ENCODE results near the gene KANK2. TPM values are rescaled to one million over a fixed set of nuclear protein-coding genes. Genes with fewer than 3 reads are reported as not detected.
A peak's percentile ranks its signal among the peaks of the same experiment; 100 is the strongest.

Gene KANK2
- total and polyA plus RNA-seq, 2 of the 13 experiments (the other 11 are each of a cell fraction or from before 2014, with no cell fraction given): 5.7 to 12.9 TPM

DNA sequence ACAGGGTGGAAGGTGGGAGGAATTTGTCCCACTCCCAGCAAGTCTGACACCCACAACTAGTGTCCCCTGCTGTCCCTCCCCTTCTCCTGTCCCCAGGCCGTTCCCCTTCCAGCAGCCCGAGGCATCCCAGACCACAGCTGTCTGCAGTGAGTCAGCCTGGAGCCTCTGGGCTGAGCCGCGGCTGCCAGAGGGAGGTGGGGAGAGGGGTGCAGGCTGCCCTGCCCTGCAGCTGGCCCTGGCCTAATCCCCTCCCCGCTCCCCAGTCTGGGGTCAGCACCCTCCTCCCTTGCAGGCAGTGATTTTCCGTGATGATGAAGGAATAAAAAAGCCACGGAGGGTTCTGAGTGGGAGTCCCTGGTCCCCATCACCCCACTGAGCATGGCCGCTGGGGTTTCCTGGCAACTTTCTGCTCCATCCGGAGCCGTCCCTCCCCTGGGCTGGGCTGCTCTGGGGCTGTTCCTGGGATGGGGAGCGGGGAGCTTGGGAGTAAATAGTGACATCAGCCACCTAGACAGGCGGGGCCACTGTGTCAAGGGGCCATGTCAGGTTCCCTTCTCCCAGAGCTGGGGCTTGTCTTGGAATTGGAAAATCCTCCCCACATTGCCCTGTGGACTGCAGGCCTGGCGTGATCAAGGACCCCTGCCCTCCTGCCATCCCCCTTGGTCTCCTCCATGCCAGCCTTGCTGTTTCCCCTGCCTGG, 58.6 kb downstream of the KANK2 start (continued):
- TF ChIP-seq ZNF878 (CRISPR knock-in tag; IDR thresholded peaks at IDR 0.05) (no peak), NKX3-1 (CRISPR knock-in tag; IDR thresholded peaks at IDR 0.05) (no peak), ZNF329 (CRISPR knock-in tag; IDR thresholded peaks at IDR 0.05; ENCODE audit: low read depth) (peak; percentile 100), FIP1L1 (IDR thresholded peaks at IDR 0.05; ENCODE audit: borderline replicate concordance, insufficient read depth, low read depth, low read length) (no peak), ZNF383 (CRISPR knock-in tag; IDR thresholded peaks at IDR 0.05; ENCODE audit: borderline replicate concordance) (peak; percentile 58; the same call in 1 of the 2 replicates), SIN3A (IDR thresholded peaks at IDR 0.05; ENCODE audit: borderline replicate concordance, low read depth, low read length) (no peak), ADNP (CRISPR knock-in tag; IDR thresholded peaks at IDR 0.05) (no peak), ZNF766 (CRISPR knock-in tag; IDR thresholded peaks at IDR 0.05; ENCODE audit: borderline replicate concordance) (no peak), PPARG (CRISPR knock-in tag; conservative IDR thresholded peaks at IDR 0.05) (no peak), KLF12 (CRISPR knock-in tag; IDR thresholded peaks at IDR 0.05; ENCODE audit: borderline replicate concordance) (no peak), SAFB2 (CRISPR knock-in tag; IDR thresholded peaks at IDR 0.05; ENCODE audit: borderline replicate concordance, low read depth) (no peak), FOXA1 (IDR thresholded peaks at IDR 0.05) (no peak), FOXA1 (CRISPR knock-in tag; IDR thresholded peaks at IDR 0.05) (peak; percentile 47), DNMT1 (CRISPR knock-in tag; IDR thresholded peaks at IDR 0.05) (no peak), FOSL2 (CRISPR knock-in tag; IDR thresholded peaks at IDR 0.05) (peak; percentile 75), ZBTB7A (CRISPR knock-in tag; IDR thresholded peaks at IDR 0.05) (no peak)
- TF ChIP-seq, protein P1, sequence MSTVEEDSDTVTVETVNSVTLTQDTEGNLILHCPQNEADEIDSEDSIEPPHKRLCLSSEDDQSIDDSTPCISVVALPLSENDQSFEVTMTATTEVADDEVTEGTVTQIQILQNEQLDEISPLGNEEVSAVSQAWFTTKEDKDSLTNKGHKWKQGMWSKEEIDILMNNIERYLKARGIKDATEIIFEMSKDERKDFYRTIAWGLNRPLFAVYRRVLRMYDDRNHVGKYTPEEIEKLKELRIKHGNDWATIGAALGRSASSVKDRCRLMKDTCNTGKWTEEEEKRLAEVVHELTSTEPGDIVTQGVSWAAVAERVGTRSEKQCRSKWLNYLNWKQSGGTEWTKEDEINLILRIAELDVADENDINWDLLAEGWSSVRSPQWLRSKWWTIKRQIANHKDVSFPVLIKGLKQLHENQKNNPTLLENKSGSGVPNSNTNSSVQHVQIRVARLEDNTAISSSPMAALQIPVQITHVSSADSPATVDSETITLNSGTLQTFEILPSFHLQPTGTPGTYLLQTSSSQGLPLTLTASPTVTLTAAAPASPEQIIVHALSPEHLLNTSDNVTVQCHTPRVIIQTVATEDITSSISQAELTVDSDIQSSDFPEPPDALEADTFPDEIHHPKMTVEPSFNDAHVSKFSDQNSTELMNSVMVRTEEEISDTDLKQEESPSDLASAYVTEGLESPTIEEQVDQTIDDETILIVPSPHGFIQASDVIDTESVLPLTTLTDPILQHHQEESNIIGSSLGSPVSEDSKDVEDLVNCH (CRISPR knock-in tag; IDR thresholded peaks at IDR 0.05): no peak
- TF ChIP-seq, protein P2, sequence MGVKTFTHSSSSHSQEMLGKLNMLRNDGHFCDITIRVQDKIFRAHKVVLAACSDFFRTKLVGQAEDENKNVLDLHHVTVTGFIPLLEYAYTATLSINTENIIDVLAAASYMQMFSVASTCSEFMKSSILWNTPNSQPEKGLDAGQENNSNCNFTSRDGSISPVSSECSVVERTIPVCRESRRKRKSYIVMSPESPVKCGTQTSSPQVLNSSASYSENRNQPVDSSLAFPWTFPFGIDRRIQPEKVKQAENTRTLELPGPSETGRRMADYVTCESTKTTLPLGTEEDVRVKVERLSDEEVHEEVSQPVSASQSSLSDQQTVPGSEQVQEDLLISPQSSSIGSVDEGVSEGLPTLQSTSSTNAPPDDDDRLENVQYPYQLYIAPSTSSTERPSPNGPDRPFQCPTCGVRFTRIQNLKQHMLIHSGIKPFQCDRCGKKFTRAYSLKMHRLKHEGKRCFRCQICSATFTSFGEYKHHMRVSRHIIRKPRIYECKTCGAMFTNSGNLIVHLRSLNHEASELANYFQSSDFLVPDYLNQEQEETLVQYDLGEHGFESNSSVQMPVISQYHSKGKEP (CRISPR knock-in tag; IDR thresholded peaks at IDR 0.05): no peak
- TF ChIP-seq, protein P3, sequence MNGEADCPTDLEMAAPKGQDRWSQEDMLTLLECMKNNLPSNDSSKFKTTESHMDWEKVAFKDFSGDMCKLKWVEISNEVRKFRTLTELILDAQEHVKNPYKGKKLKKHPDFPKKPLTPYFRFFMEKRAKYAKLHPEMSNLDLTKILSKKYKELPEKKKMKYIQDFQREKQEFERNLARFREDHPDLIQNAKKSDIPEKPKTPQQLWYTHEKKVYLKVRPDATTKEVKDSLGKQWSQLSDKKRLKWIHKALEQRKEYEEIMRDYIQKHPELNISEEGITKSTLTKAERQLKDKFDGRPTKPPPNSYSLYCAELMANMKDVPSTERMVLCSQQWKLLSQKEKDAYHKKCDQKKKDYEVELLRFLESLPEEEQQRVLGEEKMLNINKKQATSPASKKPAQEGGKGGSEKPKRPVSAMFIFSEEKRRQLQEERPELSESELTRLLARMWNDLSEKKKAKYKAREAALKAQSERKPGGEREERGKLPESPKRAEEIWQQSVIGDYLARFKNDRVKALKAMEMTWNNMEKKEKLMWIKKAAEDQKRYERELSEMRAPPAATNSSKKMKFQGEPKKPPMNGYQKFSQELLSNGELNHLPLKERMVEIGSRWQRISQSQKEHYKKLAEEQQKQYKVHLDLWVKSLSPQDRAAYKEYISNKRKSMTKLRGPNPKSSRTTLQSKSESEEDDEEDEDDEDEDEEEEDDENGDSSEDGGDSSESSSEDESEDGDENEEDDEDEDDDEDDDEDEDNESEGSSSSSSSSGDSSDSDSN (CRISPR knock-in tag; IDR thresholded peaks at IDR 0.05): peak; percentile 21; the same call in 1 of the 2 replicates
- TF ChIP-seq, protein P4, sequence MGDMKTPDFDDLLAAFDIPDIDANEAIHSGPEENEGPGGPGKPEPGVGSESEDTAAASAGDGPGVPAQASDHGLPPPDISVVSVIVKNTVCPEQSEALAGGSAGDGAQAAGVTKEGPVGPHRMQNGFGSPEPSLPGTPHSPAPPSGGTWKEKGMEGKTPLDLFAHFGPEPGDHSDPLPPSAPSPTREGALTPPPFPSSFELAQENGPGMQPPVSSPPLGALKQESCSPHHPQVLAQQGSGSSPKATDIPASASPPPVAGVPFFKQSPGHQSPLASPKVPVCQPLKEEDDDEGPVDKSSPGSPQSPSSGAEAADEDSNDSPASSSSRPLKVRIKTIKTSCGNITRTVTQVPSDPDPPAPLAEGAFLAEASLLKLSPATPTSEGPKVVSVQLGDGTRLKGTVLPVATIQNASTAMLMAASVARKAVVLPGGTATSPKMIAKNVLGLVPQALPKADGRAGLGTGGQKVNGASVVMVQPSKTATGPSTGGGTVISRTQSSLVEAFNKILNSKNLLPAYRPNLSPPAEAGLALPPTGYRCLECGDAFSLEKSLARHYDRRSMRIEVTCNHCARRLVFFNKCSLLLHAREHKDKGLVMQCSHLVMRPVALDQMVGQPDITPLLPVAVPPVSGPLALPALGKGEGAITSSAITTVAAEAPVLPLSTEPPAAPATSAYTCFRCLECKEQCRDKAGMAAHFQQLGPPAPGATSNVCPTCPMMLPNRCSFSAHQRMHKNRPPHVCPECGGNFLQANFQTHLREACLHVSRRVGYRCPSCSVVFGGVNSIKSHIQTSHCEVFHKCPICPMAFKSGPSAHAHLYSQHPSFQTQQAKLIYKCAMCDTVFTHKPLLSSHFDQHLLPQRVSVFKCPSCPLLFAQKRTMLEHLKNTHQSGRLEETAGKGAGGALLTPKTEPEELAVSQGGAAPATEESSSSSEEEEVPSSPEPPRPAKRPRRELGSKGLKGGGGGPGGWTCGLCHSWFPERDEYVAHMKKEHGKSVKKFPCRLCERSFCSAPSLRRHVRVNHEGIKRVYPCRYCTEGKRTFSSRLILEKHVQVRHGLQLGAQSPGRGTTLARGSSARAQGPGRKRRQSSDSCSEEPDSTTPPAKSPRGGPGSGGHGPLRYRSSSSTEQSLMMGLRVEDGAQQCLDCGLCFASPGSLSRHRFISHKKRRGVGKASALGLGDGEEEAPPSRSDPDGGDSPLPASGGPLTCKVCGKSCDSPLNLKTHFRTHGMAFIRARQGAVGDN (CRISPR knock-in tag; IDR thresholded peaks at IDR 0.05): peak; percentile 13; the same call in 1 of the 2 replicates

All from HepG2 (cell line).